Ramos (cell line): ENCODE measurements around the gene CRELD1.

Source experiments
- in situ Hi-C: fragments of 300-500 bp; cut with MboI; formaldehyde crosslinking; loops from one replicate; pipeline ENCODE4 v1.14.3; 2022; ENCODE audit warnings: low sequenced_read_pairs; ENCODE audit not compliant: unreplicated experiment

The CRELD1 gene

GRCh38 chr3:9951962-9952805 is 18.6 kb downstream of the CRELD1 start, which contains the start of gene PRRT3:
Gene PRRT3, minus strand, starts transcription at chr3:9952408. Its CDS starts 2,293 bp downstream, at chr3:9950115.
- in situ Hi-C loops = no loop called here

DNA sequence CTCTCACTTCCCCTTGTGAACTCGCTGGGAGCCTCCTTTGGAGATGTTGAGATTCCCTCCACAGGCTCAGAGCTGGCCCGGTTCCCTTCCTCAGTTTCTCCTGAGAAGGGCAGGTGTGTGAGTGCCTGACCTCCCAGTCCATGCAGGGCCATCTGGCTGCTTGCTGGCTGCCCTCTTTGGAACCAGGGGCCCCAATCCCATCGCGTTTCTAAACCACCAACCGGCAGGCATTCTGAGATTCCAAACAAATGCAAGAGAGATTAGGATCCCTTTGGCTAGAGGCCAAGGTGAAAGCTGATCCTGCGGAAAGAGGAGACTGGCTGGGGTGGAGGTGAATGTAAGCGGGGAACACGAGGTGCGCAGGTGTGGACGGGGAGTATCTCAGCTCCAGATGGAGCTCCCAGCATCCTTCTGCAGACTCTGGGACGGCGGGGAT is 21.5 kb downstream of the CRELD1 start:
- in situ Hi-C loops = no loop called here

DNA sequence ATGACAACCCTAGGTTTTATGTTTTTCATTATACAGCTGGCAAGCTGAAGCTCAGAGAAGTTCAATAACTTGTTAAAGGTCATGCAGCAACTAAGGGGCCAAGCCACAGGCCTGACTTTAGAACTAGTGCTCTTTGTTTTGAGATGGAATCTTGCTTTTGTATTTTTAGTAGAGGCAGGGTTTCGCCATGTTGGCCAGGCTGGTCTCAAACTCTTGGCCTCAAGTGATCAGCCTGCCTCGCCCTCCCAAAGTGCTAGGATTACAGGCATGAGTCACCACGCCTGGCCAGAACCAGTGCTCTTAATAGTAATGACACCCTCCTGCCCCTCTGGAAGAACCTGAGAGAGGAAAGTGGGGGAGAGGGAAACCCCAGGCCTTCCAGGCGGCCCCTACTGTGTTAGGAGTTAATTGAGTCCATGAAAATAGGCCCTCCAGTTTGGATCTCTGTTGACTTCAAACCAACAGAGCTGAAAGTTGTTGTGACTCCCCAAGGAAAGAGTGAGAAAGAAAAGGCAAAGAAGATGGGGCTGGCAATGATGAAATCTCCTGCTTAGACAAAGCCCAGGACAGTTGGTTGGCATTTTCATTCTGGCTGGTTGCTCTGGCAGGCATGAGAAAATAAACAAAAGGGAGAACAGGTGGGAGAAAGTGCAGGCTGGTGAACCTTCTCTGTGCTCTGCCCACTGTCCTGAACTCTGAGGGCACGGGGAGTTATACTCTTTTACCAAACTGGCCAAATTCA is 22.1 kb downstream of the CRELD1 start:
- in situ Hi-C loops = no loop called here

GRCh38 chr3:9957214-9957613 is 23.6 kb downstream of the CRELD1 start:
- in situ Hi-C loops = no loop called here

- in situ Hi-C loops = no loop called here
These were observed 31.7 kb downstream of the CRELD1 start for GRCh38 chr3:9965200-9965875.

- in situ Hi-C loops = no loop called here
These were observed 33.2 kb downstream of the CRELD1 start for GRCh38 chr3:9966841-9967240.

DNA sequence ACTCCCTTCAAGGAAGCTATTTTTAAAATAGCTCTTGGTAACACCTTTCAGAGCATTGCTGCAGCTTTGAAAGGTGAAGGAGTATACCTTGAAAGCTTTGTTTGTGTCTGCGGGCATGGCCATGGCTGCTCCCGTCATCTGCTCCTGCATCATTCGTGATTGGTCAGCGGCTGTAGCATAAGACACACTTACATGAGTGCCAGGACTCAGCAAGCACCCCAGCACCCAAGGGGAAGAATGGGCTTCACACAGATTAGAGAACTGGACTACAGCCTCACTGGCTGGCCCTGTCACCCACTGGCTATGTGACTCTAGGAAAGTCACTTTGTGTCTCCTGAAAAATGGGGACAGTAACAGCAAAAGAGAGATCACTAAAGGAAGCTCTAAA is 36.0 kb downstream of the CRELD1 start:
- in situ Hi-C loops = no loop called here

DNA sequence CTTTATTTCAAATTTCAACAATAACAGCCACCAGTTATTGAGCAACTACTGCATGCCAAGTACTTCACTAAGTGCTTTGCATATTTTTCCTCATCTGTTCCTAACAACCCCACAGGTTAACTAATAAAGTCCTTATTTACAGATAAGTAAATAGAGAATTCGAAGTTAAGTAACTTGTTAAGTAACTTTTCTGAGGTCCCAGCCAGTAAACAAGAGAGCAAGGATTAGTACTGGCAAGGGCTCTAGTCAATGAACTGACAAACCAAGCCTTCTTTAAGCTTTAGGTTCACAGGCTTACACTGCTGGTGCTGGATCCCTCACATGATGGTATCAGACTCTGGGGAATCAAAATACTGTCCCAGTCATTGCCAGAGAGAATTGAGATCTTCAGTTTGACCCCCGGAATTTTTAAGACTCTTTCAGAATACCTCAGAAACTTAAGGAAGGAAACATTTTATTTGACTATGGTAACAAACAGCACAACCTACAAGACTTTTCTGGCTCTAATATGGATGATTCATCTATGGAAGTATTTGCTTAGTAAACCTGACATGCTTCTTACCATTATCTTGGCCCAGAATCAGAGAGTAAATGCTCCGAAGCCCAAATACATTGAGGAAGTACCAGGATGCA is 36.5 kb downstream of the CRELD1 start:
- in situ Hi-C loops = no loop called here

DNA sequence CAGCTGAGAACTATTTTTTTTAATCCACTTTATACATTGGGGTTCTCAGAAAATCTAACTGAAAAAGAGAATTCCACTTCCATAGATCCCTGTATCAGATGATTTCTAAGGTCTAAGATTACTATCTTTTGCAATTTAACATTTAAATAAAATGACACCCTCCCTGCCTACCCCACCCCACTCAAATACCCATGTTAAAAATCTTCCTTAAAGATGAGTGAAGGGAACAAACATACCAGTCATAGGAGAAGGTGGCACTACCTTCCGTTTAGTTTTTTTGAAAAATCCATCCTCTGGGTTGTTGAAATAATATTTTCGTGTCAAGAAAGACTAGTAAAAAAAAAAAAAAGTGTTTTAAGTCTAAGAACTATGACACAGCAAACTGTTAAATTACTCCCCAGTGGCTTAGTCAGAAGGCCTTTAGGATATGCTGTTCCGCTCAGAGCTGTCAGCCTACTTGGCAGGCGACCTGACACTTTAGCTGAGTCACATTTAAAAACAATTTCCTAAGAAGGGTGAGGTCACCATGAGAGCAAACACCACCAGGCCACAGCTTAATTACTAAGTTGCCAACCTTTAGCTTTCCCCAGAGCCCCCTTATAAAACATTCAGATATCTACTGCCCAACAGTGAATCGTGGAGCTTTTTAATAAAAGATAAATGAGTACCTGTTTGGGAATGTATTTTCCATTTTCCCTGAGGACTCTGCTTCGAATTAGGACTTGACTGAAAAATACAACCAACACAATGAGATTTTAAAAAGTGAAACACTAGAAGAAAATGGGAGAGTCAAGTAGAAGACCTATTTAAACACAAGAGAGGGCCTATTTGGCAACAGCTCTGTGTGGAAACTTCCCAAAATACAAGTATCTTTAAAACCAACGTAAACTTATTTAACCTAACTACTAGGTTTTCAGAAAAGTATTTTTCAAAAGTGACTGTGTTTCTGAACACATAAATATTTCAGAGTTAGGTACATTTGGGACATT is 43.4 kb downstream of the CRELD1 start:
- in situ Hi-C loops = no loop called here

- in situ Hi-C loops = no loop called here
These were observed 45.2 kb downstream of the CRELD1 start for GRCh38 chr3:9978710-9979305.

DNA sequence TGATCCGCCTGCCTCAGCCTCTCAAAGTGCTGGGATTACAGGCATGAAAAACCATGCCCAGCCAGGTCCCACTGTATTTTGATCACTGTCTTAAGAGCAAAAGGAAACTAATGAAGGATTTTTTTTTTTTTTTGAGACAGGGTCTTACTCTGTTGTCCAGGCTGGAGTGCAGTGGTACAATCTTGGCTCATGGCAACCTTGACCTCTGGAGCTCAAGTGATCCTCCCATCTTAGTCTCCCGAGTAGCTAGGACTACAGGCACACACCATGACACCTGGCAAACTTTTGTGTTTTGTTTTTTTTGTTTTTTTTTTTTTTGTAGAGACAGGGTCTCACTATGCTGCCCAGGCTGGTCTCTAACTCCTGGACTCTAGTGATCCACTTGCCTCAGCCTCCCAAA is 46.6 kb downstream of the CRELD1 start:
- in situ Hi-C loops = no loop called here

GRCh38 chr3:9986230-9986725 is 52.6 kb downstream of the CRELD1 start:
- in situ Hi-C loops = no loop called here

DNA sequence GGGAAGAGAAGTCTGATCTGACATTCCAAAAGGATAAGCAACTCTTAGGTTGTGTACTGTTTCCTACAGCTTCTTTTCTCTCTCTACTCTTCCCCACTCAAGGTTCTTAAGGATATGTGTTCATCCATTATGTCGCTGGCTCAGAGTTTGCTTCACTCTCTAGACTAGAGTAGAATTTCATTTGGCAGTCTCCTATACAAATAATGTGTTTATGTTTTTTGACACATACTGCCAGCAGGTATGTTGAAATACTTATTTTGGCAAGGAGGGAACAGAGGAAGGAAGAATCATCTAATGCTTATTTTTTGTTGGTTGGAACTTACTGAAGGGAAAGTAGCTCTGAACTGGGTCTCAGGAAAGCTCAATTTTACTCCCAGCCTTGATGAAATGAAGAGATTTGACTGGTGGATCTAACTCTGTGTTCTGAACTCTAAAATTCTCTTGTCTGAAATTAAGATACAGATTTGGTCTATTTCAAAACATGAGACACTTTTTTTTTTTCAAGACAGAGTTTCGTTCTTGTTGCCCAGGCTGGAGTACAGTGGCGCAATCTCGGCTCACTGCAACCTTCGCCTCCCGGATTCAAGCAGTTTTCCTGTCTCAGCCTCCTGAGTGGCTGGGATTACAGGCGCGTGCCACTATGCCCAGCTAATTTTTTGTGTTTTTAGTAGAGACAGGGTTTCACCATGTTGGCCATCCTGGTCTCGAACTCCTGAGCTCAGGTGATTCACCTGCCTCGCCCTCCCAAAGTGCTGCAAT is 60.6 kb downstream of the CRELD1 start:
- in situ Hi-C loops = no loop called here
